ENCODE results near the gene FLACC1.
"Not testable (repeated sequence)": the region's sequence is repeated elsewhere in the genome, so short reads cannot be mapped to it uniquely, and the experiment has no call there.

The FLACC1 gene

GRCh38 chr2:201357221-201357620 is at the start of gene FLACC1:
FLACC1 (minus strand) TSS chr2:201357345; CDS start chr2:201351404, 5,941 bp downstream.
- DNase-seq (ENCODE audit: low read depth): no peak

- no peak for DNase-seq (ENCODE audit: low read depth)
These were observed 49.0 kb upstream of the FLACC1 start for GRCh38 chr2:201406077-201406662.

- no peak for DNase-seq (ENCODE audit: low read depth)
These were observed 47.6 kb upstream of the FLACC1 start for GRCh38 chr2:201404699-201405280.

- no peak for DNase-seq (ENCODE audit: low read depth)
These were observed 46.7 kb upstream of the FLACC1 start for GRCh38 chr2:201403880-201404279.

- DNase-seq (ENCODE audit: low read depth): no peak
These were observed 45.8 kb upstream of the FLACC1 start for GRCh38 chr2:201402651-201403562.

- DNase-seq (ENCODE audit: low read depth): no peak
These were observed 44.7 kb upstream of the FLACC1 start for GRCh38 chr2:201401815-201402214.

- DNase-seq (ENCODE audit: low read depth): no peak
These were observed 39.5 kb upstream of the FLACC1 start for GRCh38 chr2:201396595-201396994.

GRCh38 chr2:201383136-201383535 is 26.0 kb upstream of the FLACC1 start:
- no peak for DNase-seq (ENCODE audit: low read depth)

- no peak for DNase-seq (ENCODE audit: low read depth)
These were observed 21.6 kb upstream of the FLACC1 start for GRCh38 chr2:201378496-201379397.

GRCh38 chr2:201377218-201377617 is 20.1 kb upstream of the FLACC1 start:
- DNase-seq (ENCODE audit: low read depth): no peak

- DNase-seq (ENCODE audit: low read depth): no peak
These were observed 12.6 kb upstream of the FLACC1 start for GRCh38 chr2:201369775-201370174.

GRCh38 chr2:201369318-201369717 is 12.2 kb upstream of the FLACC1 start:
- not testable (repeated sequence) for DNase-seq (ENCODE audit: low read depth)

GRCh38 chr2:201366146-201366545 is 9.0 kb upstream of the FLACC1 start:
- no peak for DNase-seq (ENCODE audit: low read depth)

GRCh38 chr2:201363857-201364560 is 6.9 kb upstream of the FLACC1 start:
- DNase-seq (ENCODE audit: low read depth): no peak

GRCh38 chr2:201362396-201362795 is 5.3 kb upstream of the FLACC1 start:
- DNase-seq (ENCODE audit: low read depth): no peak

- DNase-seq (ENCODE audit: low read depth): no peak
These were observed 4.1 kb upstream of the FLACC1 start for GRCh38 chr2:201361078-201361733.

- DNase-seq (ENCODE audit: low read depth): no peak
These were observed 3.1 kb upstream of the FLACC1 start for GRCh38 chr2:201360256-201360655.

GRCh38 chr2:201358684-201359083 is 1.5 kb upstream of the FLACC1 start:
- DNase-seq (ENCODE audit: low read depth): no peak

GRCh38 chr2:201353116-201353515 is 4.0 kb downstream of the FLACC1 start:
- DNase-seq (ENCODE audit: low read depth): no peak

GRCh38 chr2:201350879-201351278 is 6.3 kb downstream of the FLACC1 start:
- no peak for DNase-seq (ENCODE audit: low read depth)

- no peak for DNase-seq (ENCODE audit: low read depth)
These were observed 7.5 kb downstream of the FLACC1 start for GRCh38 chr2:201349601-201350000.

Data from stimulated activated CD8-positive, alpha-beta memory T cell treated with anti-CD3 and anti-CD28 coated beads, Interleukin-15, amount 100 ng/mL, for 1 hour (primary cell).